Chondrocyte (in vitro differentiated cells): ENCODE measurements around the gene LDLRAD1. TPM values are rescaled to one million over a fixed set of nuclear protein-coding genes. Genes with fewer than 3 reads are reported as not detected.
"Not testable (repeated sequence)": the region's sequence is repeated elsewhere in the genome, so short reads cannot be mapped to it uniquely, and the experiment has no call there.

Source experiments
- DNase-seq: peaks from one replicate; pipeline ENCODE4 v3.0.0; 2021; ENCODE audit warnings: mixed read lengths, low spot score
- H3K27ac Mint-ChIP-seq: one replicate; pipeline ENCODE4 v1.8.0; 2021; ENCODE audit warnings: mild to moderate bottlenecking, moderate library complexity, mixed read lengths; ENCODE audit not compliant: unreplicated experiment
- H3K27me3 Mint-ChIP-seq: 2 replicates; pipeline ENCODE4 v1.8.0; 2021; ENCODE audit warnings: low read depth, mixed read lengths
- H3K36me3 Mint-ChIP-seq: 2 replicates; pipeline ENCODE4 v1.8.0; 2021; ENCODE audit warnings: low read depth, mixed read lengths
- H3K4me1 Mint-ChIP-seq: 2 replicates; pipeline ENCODE4 v1.8.0; 2021; ENCODE audit warnings: low read depth, mild to moderate bottlenecking, mixed read lengths
- H3K4me3 Mint-ChIP-seq: one replicate; pipeline ENCODE4 v1.8.0; 2021; ENCODE audit warnings: mild to moderate bottlenecking, moderate library complexity, mixed read lengths; ENCODE audit not compliant: unreplicated experiment
- H3K9me3 Mint-ChIP-seq: 2 replicates; pipeline ENCODE4 v1.8.0; 2021; ENCODE audit warnings: low read depth, mixed read lengths
- CTCF ChIP-seq: fragments of 200-600 bp; sonication (generic); IDR thresholded peaks from 2 replicates; pipeline ENCODE4 v1.5.0; 2021; ENCODE audit warnings: antibody characterized with exemption, mild to moderate bottlenecking, moderate library complexity
- total RNA-seq: library from RNA; stranded (reverse); gene quantifications from 3 replicates; pipeline ENCODE4 v1.2.1, GENCODE V29; 2021

The LDLRAD1 gene
- total RNA-seq, 1 donor from 2014 or later: not detected

GRCh38 chr1:54004481-54005049, 13.4 kb downstream of the LDLRAD1 start:
- Mint-ChIP-seq H3K27ac (no peak overlapping the region), H3K36me3 (no peaks in the 10 kb centered on the region), H3K27me3 (peaks cover 28% of the 10 kb centered on the region), H3K4me1 (no peaks in the 10 kb centered on the region), H3K9me3 (no peaks in the 10 kb centered on the region), H3K4me3 (no peak overlapping the region)
- DNase-seq: no peak
- TF ChIP-seq CTCF: no peak

GRCh38 chr1:54003750-54004480, 14.1 kb downstream of the LDLRAD1 start:
- not testable (repeated sequence) for H3K9me3 Mint-ChIP-seq, H3K36me3 Mint-ChIP-seq

GRCh38 chr1:54003249-54003646, 14.7 kb downstream of the LDLRAD1 start:
- H3K4me1 Mint-ChIP-seq: no peaks in the 10 kb centered on the region

More at GRCh38 chr1:54003750-54004480, 14.1 kb downstream of the LDLRAD1 start:
- H3K4me1 Mint-ChIP-seq, DNase-seq, H3K4me3 Mint-ChIP-seq, H3K27ac Mint-ChIP-seq: not testable (repeated sequence)
- peaks cover 24% of the 10 kb centered on the region for H3K27me3 Mint-ChIP-seq

GRCh38 chr1:54002544-54003248, 15.3 kb downstream of the LDLRAD1 start:
- DNase-seq: no peak
- Mint-ChIP-seq H3K9me3 (no peaks in the 10 kb centered on the region), H3K27ac (no peak overlapping the region), H3K36me3 (no peaks in the 10 kb centered on the region), H3K27me3 (peaks cover 21% of the 10 kb centered on the region), H3K4me1 (no peaks in the 10 kb centered on the region), H3K4me3 (no peak overlapping the region)
- no peak for TF ChIP-seq CTCF

More at GRCh38 chr1:54003249-54003646, 14.7 kb downstream of the LDLRAD1 start:
- no peak overlapping the region for H3K4me3 Mint-ChIP-seq
- no peaks in the 10 kb centered on the region for H3K36me3 Mint-ChIP-seq
- no peaks in the 10 kb centered on the region for H3K9me3 Mint-ChIP-seq
- no peak overlapping the region for H3K27ac Mint-ChIP-seq
- DNase-seq: no peak
- TF ChIP-seq CTCF: no peak
- peaks cover 24% of the 10 kb centered on the region for H3K27me3 Mint-ChIP-seq

- H3K9me3 Mint-ChIP-seq: no peaks in the 10 kb centered on the region
- H3K27ac Mint-ChIP-seq: no peak overlapping the region
- TF ChIP-seq CTCF: no peak
- no peak overlapping the region for H3K4me3 Mint-ChIP-seq
- no peaks in the 10 kb centered on the region for H3K4me1 Mint-ChIP-seq
- H3K27me3 Mint-ChIP-seq: peaks cover 19% of the 10 kb centered on the region
- no peak for DNase-seq
- no peaks in the 10 kb centered on the region for H3K36me3 Mint-ChIP-seq
Measured at GRCh38 chr1:54001591-54001990, 16.4 kb downstream of the LDLRAD1 start.
